ENCODE data around the gene PPP1R9A. TPM values are rescaled to one million over a fixed set of nuclear protein-coding genes. Genes with fewer than 3 reads are reported as not detected.
"Not testable (repeated sequence)": the region's sequence is repeated elsewhere in the genome, so short reads cannot be mapped to it uniquely, and the experiment has no call there.

Gene PPP1R9A
- total and polyA plus RNA-seq, 4 donors: 1.2 to 12.0 (median 4.5) TPM

- no peaks in the 10 kb centered on the region for H3K27me3 ChIP-seq (ENCODE audit: control insufficient read depth in 1 of 2, insufficient read depth in 2 of 2, low read length in 1 of 2)
- peaks cover 0 to 14% of the 10 kb centered on the region in 2 donors for H3K4me1 ChIP-seq (ENCODE audit: control insufficient read depth in 1 of 2, insufficient read depth in 2 of 2, low read length in 2 of 2)
- ATAC-seq (ENCODE audit: low FRiP score) (no peak), DNase-seq (no peak)
- no peak overlapping the region for H3K4me3 ChIP-seq (ENCODE audit: low read length in 2 of 2)
- no peaks in the 10 kb centered on the region for H3K9me3 ChIP-seq (ENCODE audit: control insufficient read depth, low read length)
- no peaks in the 10 kb centered on the region for H3K36me3 ChIP-seq (ENCODE audit: control insufficient read depth in 1 of 2, insufficient read depth in 2 of 2, low read length in 1 of 2)
- no peak overlapping the region for H3K27ac ChIP-seq (ENCODE audit: low read depth in 1 of 2, low read length in 2 of 2)
- intact Hi-C loops (cut with DNase I): no loop called here
Observed at GRCh38 chr7:94975336-94975735, 67.9 kb downstream of the PPP1R9A start.

- DNase-seq: no peak
- WGBS, 2 donors: 75 to 81% methylated on average over 6 of the region's 6 CpGs
- ATAC-seq (ENCODE audit: low FRiP score): no peak
- H3K27ac ChIP-seq (ENCODE audit: low read depth in 1 of 2, low read length in 2 of 2): no peak overlapping the region
- H3K27me3 ChIP-seq (ENCODE audit: control insufficient read depth in 1 of 2, insufficient read depth in 2 of 2, low read length in 1 of 2): no peaks in the 10 kb centered on the region
- no peak overlapping the region for H3K4me3 ChIP-seq (ENCODE audit: low read length in 2 of 2)
- H3K36me3 ChIP-seq (ENCODE audit: control insufficient read depth in 1 of 2, insufficient read depth in 2 of 2, low read length in 1 of 2): no peaks in the 10 kb centered on the region
- intact Hi-C loops (cut with DNase I): no loop called here
- H3K4me1 ChIP-seq (ENCODE audit: control insufficient read depth in 1 of 2, insufficient read depth in 2 of 2, low read length in 2 of 2): peaks cover 0 to 2% of the 10 kb centered on the region in 2 donors
- no peaks in the 10 kb centered on the region for H3K9me3 ChIP-seq (ENCODE audit: control insufficient read depth, low read length)
Observed at GRCh38 chr7:94980418-94981142, 73.2 kb downstream of the PPP1R9A start.

- DNase-seq (no peak), ATAC-seq (ENCODE audit: low FRiP score) (no peak)
- Histone ChIP-seq H3K36me3 (ENCODE audit: control insufficient read depth in 1 of 2, insufficient read depth in 2 of 2, low read length in 1 of 2) (no peaks in the 10 kb centered on the region), H3K27me3 (ENCODE audit: control insufficient read depth in 1 of 2, insufficient read depth in 2 of 2, low read length in 1 of 2) (no peaks in the 10 kb centered on the region), H3K4me3 (ENCODE audit: low read length in 2 of 2) (no peak overlapping the region), H3K4me1 (ENCODE audit: control insufficient read depth in 1 of 2, insufficient read depth in 2 of 2, low read length in 2 of 2) (no peaks in the 10 kb centered on the region), H3K27ac (ENCODE audit: low read depth in 1 of 2, low read length in 2 of 2) (no peak overlapping the region), H3K9me3 (ENCODE audit: control insufficient read depth, low read length) (no peaks in the 10 kb centered on the region)
- intact Hi-C loops (cut with DNase I): no loop called here
- 82 to 87% methylated on average over 1 of the region's 1 CpG for WGBS, 2 donors
Observed at GRCh38 chr7:94995921-94996320, 88.5 kb downstream of the PPP1R9A start.

- ATAC-seq (ENCODE audit: low FRiP score) (no peak), DNase-seq (no peak)
- Histone ChIP-seq H3K36me3 (ENCODE audit: control insufficient read depth in 1 of 2, insufficient read depth in 2 of 2, low read length in 1 of 2) (no peaks in the 10 kb centered on the region), H3K4me1 (ENCODE audit: control insufficient read depth in 1 of 2, insufficient read depth in 2 of 2, low read length in 2 of 2) (no peaks in the 10 kb centered on the region), H3K27me3 (ENCODE audit: control insufficient read depth in 1 of 2, insufficient read depth in 2 of 2, low read length in 1 of 2) (no peaks in the 10 kb centered on the region), H3K27ac (ENCODE audit: low read depth in 1 of 2, low read length in 2 of 2) (no peak overlapping the region), H3K4me3 (ENCODE audit: low read length in 2 of 2) (no peak overlapping the region), H3K9me3 (ENCODE audit: control insufficient read depth, low read length) (no peaks in the 10 kb centered on the region)
- intact Hi-C loops (cut with DNase I): no loop called here
Observed at GRCh38 chr7:94996369-94996768, 89.0 kb downstream of the PPP1R9A start.

GRCh38 chr7:94997547-94997946, 90.2 kb downstream of the PPP1R9A start:
- H3K9me3 ChIP-seq (ENCODE audit: control insufficient read depth, low read length): no peaks in the 10 kb centered on the region
- no peak overlapping the region for H3K27ac ChIP-seq (ENCODE audit: low read depth in 1 of 2, low read length in 2 of 2)
- no peaks in the 10 kb centered on the region for H3K36me3 ChIP-seq (ENCODE audit: control insufficient read depth in 1 of 2, insufficient read depth in 2 of 2, low read length in 1 of 2)
- no peak for ATAC-seq (ENCODE audit: low FRiP score)
- 61 to 72% methylated on average over 2 of the region's 2 CpGs for WGBS, 2 donors
- no peak for DNase-seq
- H3K4me1 ChIP-seq (ENCODE audit: control insufficient read depth in 1 of 2, insufficient read depth in 2 of 2, low read length in 2 of 2): no peaks in the 10 kb centered on the region
- intact Hi-C loops (cut with DNase I): no loop called here
- H3K4me3 ChIP-seq (ENCODE audit: low read length in 2 of 2): no peak overlapping the region
- H3K27me3 ChIP-seq (ENCODE audit: control insufficient read depth in 1 of 2, insufficient read depth in 2 of 2, low read length in 1 of 2): no peaks in the 10 kb centered on the region

GRCh38 chr7:94998266-94999068, 91.1 kb downstream of the PPP1R9A start:
- no peak overlapping the region for H3K4me3 ChIP-seq (ENCODE audit: low read length in 2 of 2)
- no peaks in the 10 kb centered on the region for H3K27me3 ChIP-seq (ENCODE audit: control insufficient read depth in 1 of 2, insufficient read depth in 2 of 2, low read length in 1 of 2)
- intact Hi-C loops (cut with DNase I): no loop called here
- ATAC-seq (ENCODE audit: low FRiP score): no peak
- DNase-seq: no peak
- WGBS, 2 donors: 56 to 65% methylated on average over 3 of the region's 3 CpGs
- no peak overlapping the region for H3K27ac ChIP-seq (ENCODE audit: low read depth in 1 of 2, low read length in 2 of 2)
- no peaks in the 10 kb centered on the region for H3K36me3 ChIP-seq (ENCODE audit: control insufficient read depth in 1 of 2, insufficient read depth in 2 of 2, low read length in 1 of 2)
- H3K9me3 ChIP-seq (ENCODE audit: control insufficient read depth, low read length): no peaks in the 10 kb centered on the region
- no peaks in the 10 kb centered on the region for H3K4me1 ChIP-seq (ENCODE audit: control insufficient read depth in 1 of 2, insufficient read depth in 2 of 2, low read length in 2 of 2)

- no peaks in the 10 kb centered on the region for H3K9me3 ChIP-seq (ENCODE audit: control insufficient read depth, low read length)
- H3K27me3 ChIP-seq (ENCODE audit: control insufficient read depth in 1 of 2, insufficient read depth in 2 of 2, low read length in 1 of 2): no peaks in the 10 kb centered on the region
- intact Hi-C loops (cut with DNase I): no loop called here
- no peaks in the 10 kb centered on the region for H3K36me3 ChIP-seq (ENCODE audit: control insufficient read depth in 1 of 2, insufficient read depth in 2 of 2, low read length in 1 of 2)
- ATAC-seq (ENCODE audit: low FRiP score) (no peak), DNase-seq (no peak)
- H3K4me1 ChIP-seq (ENCODE audit: control insufficient read depth in 1 of 2, insufficient read depth in 2 of 2, low read length in 2 of 2): no peaks in the 10 kb centered on the region
- no peak overlapping the region for H3K27ac ChIP-seq (ENCODE audit: low read depth in 1 of 2, low read length in 2 of 2)
- no peak overlapping the region for H3K4me3 ChIP-seq (ENCODE audit: low read length in 2 of 2)
Observed at GRCh38 chr7:94999069-94999351, 91.6 kb downstream of the PPP1R9A start.

- H3K4me3 ChIP-seq (ENCODE audit: low read length in 2 of 2); H3K9me3 ChIP-seq (ENCODE audit: control insufficient read depth, low read length); intact Hi-C loops (cut with DNase I); DNase-seq; ATAC-seq (ENCODE audit: low FRiP score); H3K4me1 ChIP-seq (ENCODE audit: control insufficient read depth in 1 of 2, insufficient read depth in 2 of 2, low read length in 2 of 2); H3K36me3 ChIP-seq (ENCODE audit: control insufficient read depth in 1 of 2, insufficient read depth in 2 of 2, low read length in 1 of 2); H3K27ac ChIP-seq (ENCODE audit: low read depth in 1 of 2, low read length in 2 of 2); H3K27me3 ChIP-seq (ENCODE audit: control insufficient read depth in 1 of 2, insufficient read depth in 2 of 2, low read length in 1 of 2): not testable (repeated sequence)
- 97% methylated on average over 5 of the region's 5 CpGs for WGBS, 2 donors
Observed at GRCh38 chr7:94999601-95000000, 92.2 kb downstream of the PPP1R9A start.

- no peaks in the 10 kb centered on the region for H3K9me3 ChIP-seq (ENCODE audit: control insufficient read depth, low read length)
- no peak overlapping the region for H3K27ac ChIP-seq (ENCODE audit: low read depth in 1 of 2, low read length in 2 of 2)
- no peak for DNase-seq
Observed at GRCh38 chr7:95001258-95001657, 93.9 kb downstream of the PPP1R9A start.

More at GRCh38 chr7:95001258-95001657, 93.9 kb downstream of the PPP1R9A start:
- WGBS, 2 donors: 97 to 99% methylated on average over 3 of the region's 3 CpGs
- no peaks in the 10 kb centered on the region for H3K36me3 ChIP-seq (ENCODE audit: control insufficient read depth in 1 of 2, insufficient read depth in 2 of 2, low read length in 1 of 2)
- no peaks in the 10 kb centered on the region for H3K4me1 ChIP-seq (ENCODE audit: control insufficient read depth in 1 of 2, insufficient read depth in 2 of 2, low read length in 2 of 2)
- H3K4me3 ChIP-seq (ENCODE audit: low read length in 2 of 2): no peak overlapping the region
- no peak for ATAC-seq (ENCODE audit: low FRiP score)
- no peaks in the 10 kb centered on the region for H3K27me3 ChIP-seq (ENCODE audit: control insufficient read depth in 1 of 2, insufficient read depth in 2 of 2, low read length in 1 of 2)
- intact Hi-C loops (cut with DNase I): no loop called here
